CD14-positive monocyte (primary cell): ENCODE data around the gene CNR1. TPM values are rescaled to one million over a fixed set of nuclear protein-coding genes. Genes with fewer than 3 reads are reported as not detected.

Source experiments
- DNase-seq, 3 donors: peaks; one replicate each; pipeline ENCODE4 v3.0.0-alpha.2; 2011 to 2022
- H2AFZ ChIP-seq: 2 replicates; pipeline ENCODE4 v1.6.0; 2012; ENCODE audit warnings: mild to moderate bottlenecking, low read depth, low read length, inconsistent platforms; ENCODE audit not compliant: insufficient read depth, poor library complexity, severe bottlenecking
- H3K27ac ChIP-seq, 2 donors: 1 replicate in 1 of 2; 2 replicates in 1 of 2; pipeline ENCODE4 v1.5.1; 2012 to 2013; ENCODE audit warnings: low read length in 2 of 2, control low read depth in 1 of 2, inconsistent platforms in 1 of 2, low read depth in 1 of 2, mild to moderate bottlenecking in 1 of 2
- H3K27me3 ChIP-seq, 2 donors: one replicate each; pipeline versions ENCODE4 v1.6.0 to v1.6.1; 2011 to 2013; ENCODE audit warnings: low read length in 2 of 2; ENCODE audit not compliant: control insufficient read depth in 2 of 2, insufficient read depth in 2 of 2
- H3K36me3 ChIP-seq, 2 donors: replicated peaks in 1 of 2; 1 replicate in 1 of 2; 2 replicates in 1 of 2; pipeline versions ENCODE4 v1.5.1 to v1.6.1; 2012 to 2013; ENCODE audit warnings: low read length in 2 of 2, control low read depth in 1 of 2, inconsistent platforms in 1 of 2, mild to moderate bottlenecking in 1 of 2; ENCODE audit not compliant: insufficient read depth in 2 of 2, control insufficient read depth in 1 of 2
- H3K4me1 ChIP-seq, 2 donors: 1 replicate in 1 of 2; 2 replicates in 1 of 2; pipeline versions ENCODE4 v1.5.1 to v1.6.1; 2012 to 2013; ENCODE audit warnings: low read length in 2 of 2, control low read depth in 1 of 2, inconsistent platforms in 1 of 2, mild to moderate bottlenecking in 1 of 2, moderate library complexity in 1 of 2; ENCODE audit not compliant: insufficient read depth in 2 of 2, control insufficient read depth in 1 of 2
- H3K4me2 ChIP-seq: replicated peaks from 2 replicates; pipeline ENCODE3; 2012; ENCODE audit warnings: low read length, moderate library complexity, mild to moderate bottlenecking; ENCODE audit not compliant: poor library complexity, severe bottlenecking; ENCODE audit errors: extremely low read depth
- H3K4me3 ChIP-seq, 3 experiments: fragments of 200-600 bp in 1 of 3; sonication (generic) in 1 of 3; replicated peaks in 1 of 3; 1 replicate in 2 of 3; 2 replicates in 1 of 3; pipeline ENCODE4 v1.5.1; 2011 to 2013; ENCODE audit warnings: low read length in 3 of 3, mild to moderate bottlenecking in 3 of 3, control low read depth in 2 of 3, low read depth in 2 of 3, inconsistent platforms in 1 of 3, moderate library complexity in 1 of 3
- H3K79me2 ChIP-seq: 2 replicates; pipeline ENCODE4 v1.6.0; 2012; ENCODE audit warnings: mild to moderate bottlenecking, control low read depth, inconsistent platforms, low read length, moderate library complexity; ENCODE audit not compliant: insufficient read depth
- H3K9ac ChIP-seq: 2 replicates; pipeline ENCODE4 v1.6.0; 2017; ENCODE audit warnings: low read length, mild to moderate bottlenecking; ENCODE audit not compliant: insufficient read depth, poor library complexity, severe bottlenecking
- H3K9me3 ChIP-seq, 2 donors: replicated peaks in 1 of 2; 1 replicate in 1 of 2; 2 replicates in 1 of 2; pipeline versions ENCODE4 v1.5.1 to v1.6.1; 2012 to 2013; ENCODE audit warnings: low read length in 2 of 2, control low read depth in 1 of 2; ENCODE audit not compliant: control insufficient read depth in 1 of 2, insufficient read depth in 1 of 2
- H4K20me1 ChIP-seq: 2 replicates; pipeline ENCODE4 v1.6.0; 2012; ENCODE audit warnings: mild to moderate bottlenecking, low read length, control low read depth, moderate library complexity; ENCODE audit not compliant: insufficient read depth
- H3K27ac Mint-ChIP-seq, 7 donors: one replicate each; pipeline ENCODE4 v1.8.0; 2020; ENCODE audit warnings: mild to moderate bottlenecking in 7 of 7, mixed read lengths in 7 of 7, moderate library complexity in 6 of 7, inconsistent platforms in 2 of 7
- H3K27me3 Mint-ChIP-seq, 3 donors: one replicate each; pipeline ENCODE4 v1.8.0; 2021 to 2022; ENCODE audit warnings: low read depth in 3 of 3, mild to moderate bottlenecking in 3 of 3, mixed read lengths in 3 of 3, moderate library complexity in 3 of 3, inconsistent platforms in 1 of 3
- H3K36me3 Mint-ChIP-seq, 2 donors: one replicate each; pipeline ENCODE4 v1.8.0; 2020; ENCODE audit warnings: mixed read lengths in 2 of 2, inconsistent platforms in 1 of 2, mild to moderate bottlenecking in 1 of 2
- H3K4me1 Mint-ChIP-seq: one replicate; pipeline ENCODE4 v1.8.0; 2020; ENCODE audit warnings: mild to moderate bottlenecking, mixed read lengths
- H3K4me3 Mint-ChIP-seq, 2 donors: one replicate each; pipeline ENCODE4 v1.8.0; 2020; ENCODE audit warnings: mild to moderate bottlenecking in 2 of 2, mixed read lengths in 2 of 2, moderate library complexity in 1 of 2
- H3K9me3 Mint-ChIP-seq, 7 donors: one replicate each; pipeline ENCODE4 v1.8.0; 2020 to 2022; ENCODE audit warnings: mixed read lengths in 7 of 7, mild to moderate bottlenecking in 6 of 7, moderate library complexity in 6 of 7, inconsistent platforms in 2 of 7
- CTCF ChIP-seq: fragments of 200-600 bp; IDR thresholded peaks from one replicate; pipeline ENCODE4 v1.8.0; 2022; ENCODE audit warnings: antibody characterized with exemption, mild to moderate bottlenecking
- WGBS: methylation state at CpG from one replicate; pipeline ENCODE4 v1.1.5; 2013; ENCODE audit warnings: missing lambda C conversion rate; ENCODE audit not compliant: insufficient coverage; 5-methylcytosine and 5-hydroxymethylcytosine counted together
- intact Hi-C, 2 donors: fragments of 100-400 bp; cut with micrococcal nuclease; formaldehyde crosslinking; loops; one replicate each; pipeline versions ENCODE4 v1.15.0 to v1.15.1; 2023
- polyA plus RNA-seq, 3 donors: library from polyadenylated mRNA; depleted of rRNA in 1 of 3; unstranded in 2 of 3; stranded (reverse) in 1 of 3; fragments of 300-500 nt in 2 of 3; fragments of >200 nt in 1 of 3; fragmentation: Illumina TruSeq in 2 of 3; gene quantifications; 1 replicate in 2 of 3; 2 replicates in 1 of 3; pipeline ENCODE4 v1.2.3, GENCODE V29; 2012 to 2021

CNR1 gene
- polyA plus RNA-seq, 3 donors, result 0.04 to 0.07 TPM; not detected in 1

- H3K4me3 ChIP-seq, result no peak overlapping the region
- H3K4me3 Mint-ChIP-seq, result no peak overlapping the region
- no peaks in the 10 kb centered on the region for H3K27me3 Mint-ChIP-seq
- intact Hi-C loops, result no loop called here
- no peak overlapping the region for H2AFZ ChIP-seq
- no peaks in the 10 kb centered on the region for H3K4me1 ChIP-seq
- H3K27me3 ChIP-seq, result peaks cover 0 to 3% of the 10 kb centered on the region in 2 donors
- H3K9me3 ChIP-seq, result no peaks in the 10 kb centered on the region
- H3K9me3 Mint-ChIP-seq, result peaks cover 0 to 3% (median 0%) of the 10 kb centered on the region in 7 donors
- no peak overlapping the region for H3K27ac ChIP-seq
- no CpG with 5 or more reads among the region's 1 CpG for WGBS
- H3K9ac ChIP-seq, result no peak overlapping the region
- no peak for DNase-seq
- TF ChIP-seq CTCF, result no peak
- H3K27ac Mint-ChIP-seq, result no peak overlapping the region
- H3K36me3 Mint-ChIP-seq, result no peaks in the 10 kb centered on the region
- no peaks in the 10 kb centered on the region for H3K36me3 ChIP-seq
- H3K4me2 ChIP-seq, result no peak overlapping the region
- H3K4me1 Mint-ChIP-seq, result no peaks in the 10 kb centered on the region
- no peaks in the 10 kb centered on the region for H4K20me1 ChIP-seq
- no peaks in the 10 kb centered on the region for H3K79me2 ChIP-seq
Observed at GRCh38 chr6:88137915-88138314, 28.2 kb downstream of the CNR1 start.

GRCh38 chr6:88135578-88136114, 30.5 kb downstream of the CNR1 start:
- H3K4me1 Mint-ChIP-seq, result no peaks in the 10 kb centered on the region
- no peaks in the 10 kb centered on the region for H3K36me3 Mint-ChIP-seq
- Histone ChIP-seq H3K27ac (no peak overlapping the region), H2AFZ (no peak overlapping the region), H3K4me1 (no peaks in the 10 kb centered on the region), H3K9ac (no peak overlapping the region), H3K4me3 (no peak overlapping the region), H3K36me3 (no peaks in the 10 kb centered on the region), H3K27me3 (peaks cover 0 to 3% of the 10 kb centered on the region in 2 donors), H3K4me2 (no peak overlapping the region), H3K79me2 (no peaks in the 10 kb centered on the region), H3K9me3 (no peaks in the 10 kb centered on the region), H4K20me1 (no peaks in the 10 kb centered on the region)
- no peak overlapping the region for H3K4me3 Mint-ChIP-seq
- DNase-seq, result no peak
- intact Hi-C loops, result no loop called here
- WGBS, result 91% methylated on average over 5 of the region's 5 CpGs
- H3K27ac Mint-ChIP-seq, result no peak overlapping the region
- no peak for TF ChIP-seq CTCF
- peaks cover 0 to 3% (median 1%) of the 10 kb centered on the region in 3 donors for H3K27me3 Mint-ChIP-seq
- peaks cover 0 to 3% (median 0%) of the 10 kb centered on the region in 7 donors for H3K9me3 Mint-ChIP-seq
